Left colon (tissue), 2 donors: Measurements from ENCODE around the gene HTN1. TPM values are rescaled to one million over a fixed set of nuclear protein-coding genes. Genes with fewer than 3 reads are reported as not detected.
"Not testable (repeated sequence)": the region's sequence is repeated elsewhere in the genome, so short reads cannot be mapped to it uniquely, and the experiment has no call there.

Experiments
- ATAC-seq: fragments of 200-7000 bp; cut with Tn5 transposase; one replicate; pipeline ENCODE4 v1.9.1; 2020; ENCODE audit warnings: mild to moderate bottlenecking, moderate library complexity
- DNase-seq, 2 donors: peaks; one replicate each; pipeline ENCODE4 v3.0.0-alpha.2; 2020
- intact Hi-C, 2 donors: fragments of 100-400 bp; cut with DNase I in 1 of 2; cut with micrococcal nuclease in 1 of 2; formaldehyde crosslinking; loops; one replicate each; pipeline versions ENCODE4 v1.11.2 to v1.14.0; 2022; cut with DNase I, micrococcal nuclease
- long read RNA-seq: library from polyadenylated mRNA; unstranded; transcript quantifications from one replicate; pipeline ENCODE4 v2.0.0, GENCODE V29; 2021
- total RNA-seq, 2 donors: library from RNA; stranded (reverse); fragmentation: NEBNext Ultra II Directional; extraction: Animal tissue kit (Norgen Biotek cat#: 25700); gene quantifications; one replicate each; pipeline ENCODE4 v1.2.1, GENCODE V29; 2021
- donor health status: DM: no; HTN: no; CAD: no.
- donor health status: DM: yes; HTN: yes; CAD: no.

HTN1 gene
- not detected for total RNA-seq
- long read RNA-seq = 0 reads

- ATAC-seq, intact Hi-C loops, DNase-seq: not testable (repeated sequence)
These were observed at the start of gene HTN1 for GRCh38 chr4:70050138-70050537. HTN1 (plus strand) TSS chr4:70050438; CDS start chr4:70053077, 2,639 bp downstream.

GRCh38 chr4:70000711-70001110 lies 49.5 kb upstream of the HTN1 start:
- intact Hi-C loops = no loop called here
- ATAC-seq = no peak
- no peak for DNase-seq

GRCh38 chr4:70002507-70002906 lies 47.7 kb upstream of the HTN1 start:
- DNase-seq (no peak), ATAC-seq (no peak)
- intact Hi-C loops = no loop called here

- ATAC-seq (no peak), DNase-seq (no peak)
- intact Hi-C loops = no loop called here
These were observed 41.5 kb upstream of the HTN1 start for GRCh38 chr4:70008771-70009170.

- intact Hi-C loops, ATAC-seq, DNase-seq: not testable (repeated sequence)
These were observed 31.2 kb upstream of the HTN1 start for GRCh38 chr4:70019006-70019405.

DNA sequence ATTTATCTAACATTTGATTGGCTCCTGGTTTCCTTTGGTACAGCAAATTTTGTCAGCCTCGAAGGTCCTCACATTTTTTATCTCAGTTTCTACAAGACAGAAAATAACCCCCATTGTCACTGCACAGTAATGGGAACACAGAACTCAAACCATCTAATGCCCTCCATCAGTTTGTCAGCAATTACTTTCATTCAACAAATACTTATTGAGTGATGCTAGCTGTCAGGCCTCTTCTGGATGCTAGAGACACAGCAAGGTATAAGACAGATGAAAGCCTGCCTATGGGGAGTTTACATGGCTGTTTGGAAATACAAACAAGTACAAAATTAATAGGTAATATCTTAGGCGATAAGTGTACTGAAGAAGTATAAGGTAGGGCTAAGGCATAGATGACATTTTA lies 27.0 kb upstream of the HTN1 start:
- DNase-seq = no peak
- intact Hi-C loops = no loop called here
- no peak for ATAC-seq

DNA sequence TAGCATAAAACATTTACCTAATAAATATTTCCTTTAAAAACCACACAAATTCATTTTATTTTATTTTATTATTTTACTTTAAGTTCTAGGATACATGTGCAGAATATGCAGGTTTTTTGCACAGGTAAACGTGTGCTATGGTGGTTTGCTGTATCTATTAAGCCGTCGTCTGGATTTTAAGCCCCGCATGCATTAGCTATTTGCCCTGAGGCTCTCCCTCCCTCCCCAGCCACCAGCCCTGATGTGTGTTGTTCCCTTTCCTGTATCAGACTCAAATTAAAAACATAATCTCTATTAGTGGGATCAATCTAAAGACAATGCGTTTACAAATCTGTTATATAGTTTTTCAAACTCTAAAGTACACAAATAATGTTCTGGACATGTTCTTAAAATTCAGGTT lies 23.2 kb upstream of the HTN1 start:
- ATAC-seq = no peak
- intact Hi-C loops = no loop called here
- DNase-seq = no peak

DNA sequence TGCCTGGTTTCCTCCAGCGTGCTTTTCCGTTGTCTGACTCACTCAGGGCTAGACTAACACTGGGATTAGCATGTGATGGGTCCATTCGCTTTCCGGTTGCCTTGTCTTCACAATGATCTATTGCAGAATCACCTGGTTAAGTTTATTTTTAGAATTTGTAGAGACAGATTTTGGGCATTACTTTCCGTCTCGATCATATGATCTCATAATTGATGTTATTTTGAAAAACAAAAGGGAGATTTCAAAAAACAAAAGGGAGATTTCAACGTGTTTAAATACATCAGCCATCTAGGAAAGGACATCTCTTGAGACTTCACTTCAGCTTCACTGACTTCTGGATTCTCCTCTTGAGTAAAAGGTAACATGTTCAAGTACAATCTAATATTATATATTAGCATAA lies 22.1 kb upstream of the HTN1 start, which contains the start of gene HTN3:
HTN3 (plus strand) TSS at position 301 of the 400 bp plus-strand sequence. CDS start 2,282 bp downstream, outside the sequence.
- ATAC-seq, intact Hi-C loops, DNase-seq: not testable (repeated sequence)

DNA sequence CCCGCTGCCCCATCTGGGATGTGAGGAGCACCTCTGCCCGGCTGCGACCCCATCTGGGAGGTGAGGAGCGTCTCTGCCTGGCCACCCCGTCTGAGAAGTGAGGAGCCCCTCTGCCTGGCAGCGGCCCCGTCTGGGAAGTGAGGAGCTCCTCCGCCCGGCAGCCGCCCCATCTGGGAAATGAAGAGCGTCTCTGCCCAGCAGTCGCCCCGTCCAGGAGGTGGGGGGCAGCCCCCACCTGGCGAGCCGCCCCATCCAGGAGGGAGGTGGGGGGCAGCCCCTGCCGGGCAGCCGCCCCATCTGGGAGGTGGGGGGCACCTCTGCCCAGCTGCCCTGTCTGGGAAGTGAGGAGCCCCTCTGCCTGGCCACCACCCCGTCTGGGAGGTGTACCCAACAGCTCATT lies 12.7 kb upstream of the HTN1 start:
- ATAC-seq, DNase-seq, intact Hi-C loops: not testable (repeated sequence)

DNA sequence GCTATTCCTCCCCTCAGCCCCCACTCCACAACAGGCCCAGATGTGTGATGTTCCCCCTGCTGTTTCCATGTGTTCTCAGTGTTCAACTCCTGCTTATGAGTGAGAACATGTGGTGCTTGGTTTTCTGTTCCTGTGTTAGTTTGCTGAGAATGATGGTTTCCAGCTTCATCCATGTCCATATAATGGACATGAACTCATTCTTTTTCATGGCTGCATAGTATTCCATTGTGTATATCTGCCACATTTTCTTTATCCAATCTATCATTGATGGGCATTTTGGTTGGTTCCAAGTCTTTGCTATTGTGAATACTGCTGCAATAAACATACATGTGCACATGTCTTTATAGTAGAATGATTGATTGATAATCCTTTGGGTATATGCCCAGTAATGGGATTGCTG lies 10.3 kb upstream of the HTN1 start:
- intact Hi-C loops, ATAC-seq, DNase-seq: not testable (repeated sequence)

DNA sequence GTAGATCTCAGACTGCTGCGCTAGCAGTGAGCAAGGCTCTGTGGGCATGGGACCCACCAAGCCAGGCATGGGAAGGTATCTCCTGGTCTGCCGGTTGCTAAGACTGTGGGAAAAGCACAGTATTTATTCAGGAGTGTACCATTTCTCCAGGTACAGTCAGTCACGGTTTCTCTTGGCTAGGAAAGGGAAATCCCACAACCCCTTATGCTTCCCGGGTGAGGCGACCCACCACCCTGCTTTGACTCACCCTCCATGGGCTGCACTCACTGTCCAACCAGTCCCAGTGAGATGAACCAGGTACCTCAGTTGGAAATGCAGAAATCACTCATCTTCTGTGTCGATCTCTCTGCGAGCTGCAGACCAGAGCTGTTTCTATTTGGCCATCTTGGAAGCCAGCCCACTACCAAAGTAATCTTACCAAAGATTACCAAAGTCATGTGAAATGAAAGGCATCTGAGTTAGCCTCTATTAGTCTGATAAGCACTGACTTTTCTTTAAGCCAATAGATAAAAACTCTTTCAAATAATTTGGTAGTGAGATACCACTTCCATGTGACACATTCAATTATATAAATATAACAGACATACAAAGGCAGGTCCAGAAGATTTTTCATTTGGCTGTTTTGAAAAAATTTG lies 8.5 kb upstream of the HTN1 start:
- no peak for DNase-seq
- intact Hi-C loops = no loop called here
- ATAC-seq = no peak

DNA sequence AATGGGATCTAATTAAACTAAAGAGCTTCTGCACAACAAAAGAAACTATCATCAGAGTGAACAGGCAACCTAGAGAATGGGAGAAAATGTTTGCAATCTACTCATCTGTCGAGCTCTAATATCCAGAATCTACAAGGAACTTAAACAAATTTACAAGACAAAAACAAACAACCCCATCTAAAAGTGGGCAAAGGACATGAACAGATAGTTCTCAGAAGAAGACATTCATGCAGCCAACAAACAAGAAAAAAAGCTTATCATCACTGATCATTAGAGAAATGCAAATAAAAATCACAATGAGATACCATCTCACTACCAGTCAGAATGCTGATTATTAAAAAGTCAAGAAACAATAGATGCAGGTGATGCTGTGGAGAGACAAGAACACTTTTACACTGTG lies 6.3 kb downstream of the HTN1 start:
- DNase-seq, intact Hi-C loops: not testable (repeated sequence)

GRCh38 chr4:70057651-70058050 lies 7.4 kb downstream of the HTN1 start:
- ATAC-seq (no peak), DNase-seq (no peak)

More for the DNA sequence above, 6.3 kb downstream of the HTN1 start:
- ATAC-seq = not testable (repeated sequence)

DNA sequence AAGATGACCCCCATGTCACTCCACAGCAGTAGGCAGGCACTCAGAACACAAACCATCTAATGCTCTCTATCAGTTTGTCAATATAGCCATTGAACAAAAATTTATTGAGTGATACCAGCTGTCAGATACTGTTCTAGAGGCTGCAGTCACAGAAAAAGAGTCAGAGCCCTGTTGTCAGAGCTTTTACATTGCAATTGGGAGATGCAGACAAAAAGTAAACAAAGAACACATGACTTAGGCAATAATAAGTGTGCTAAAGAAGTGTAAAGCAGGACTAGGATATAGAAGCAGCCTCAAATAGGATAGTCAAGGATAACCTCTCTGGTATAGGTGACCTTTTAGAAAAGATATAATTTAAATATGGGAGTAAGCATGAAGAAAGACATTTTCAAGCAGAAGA lies 8.9 kb downstream of the HTN1 start:
- ATAC-seq (no peak), DNase-seq (no peak)
- intact Hi-C loops = no loop called here

More at GRCh38 chr4:70057651-70058050, 7.4 kb downstream of the HTN1 start:
- intact Hi-C loops = no loop called here

- intact Hi-C loops = no loop called here
- ATAC-seq = no peak
- no peak for DNase-seq
These were observed 11.8 kb downstream of the HTN1 start for GRCh38 chr4:70062000-70062399.

DNA sequence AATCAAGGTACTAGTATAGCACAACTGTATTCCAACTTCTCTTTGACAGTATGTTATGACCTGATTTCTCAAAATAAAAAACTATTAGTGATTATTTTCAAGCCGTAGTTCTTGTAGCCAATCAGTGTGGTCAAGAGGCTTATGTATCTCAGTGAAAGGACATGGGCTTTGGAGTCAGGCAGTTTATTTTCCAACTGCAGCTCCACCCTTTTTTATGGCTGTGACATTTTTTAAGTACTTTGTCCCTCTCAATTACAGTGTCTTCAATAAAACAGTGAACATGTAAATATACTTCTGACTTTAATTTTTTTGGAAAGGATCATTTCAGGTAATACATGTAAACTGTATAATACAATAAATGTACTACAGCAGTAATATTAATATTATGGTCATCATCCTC lies 30.0 kb downstream of the HTN1 start:
- ATAC-seq = peak; percentile 85
- intact Hi-C loops = no loop called here
- no peak for DNase-seq

GRCh38 chr4:70099206-70099605 lies 49.0 kb downstream of the HTN1 start:
- ATAC-seq (no peak), DNase-seq (no peak)
- intact Hi-C loops = no loop called here
